Measurements from ENCODE around the gene PCGF3.
A peak's percentile ranks its signal among the peaks of the same experiment; 100 is the strongest.
"Not testable (repeated sequence)": the region's sequence is repeated elsewhere in the genome, so short reads cannot be mapped to it uniquely, and the experiment has no call there.

PCGF3 gene

DNA sequence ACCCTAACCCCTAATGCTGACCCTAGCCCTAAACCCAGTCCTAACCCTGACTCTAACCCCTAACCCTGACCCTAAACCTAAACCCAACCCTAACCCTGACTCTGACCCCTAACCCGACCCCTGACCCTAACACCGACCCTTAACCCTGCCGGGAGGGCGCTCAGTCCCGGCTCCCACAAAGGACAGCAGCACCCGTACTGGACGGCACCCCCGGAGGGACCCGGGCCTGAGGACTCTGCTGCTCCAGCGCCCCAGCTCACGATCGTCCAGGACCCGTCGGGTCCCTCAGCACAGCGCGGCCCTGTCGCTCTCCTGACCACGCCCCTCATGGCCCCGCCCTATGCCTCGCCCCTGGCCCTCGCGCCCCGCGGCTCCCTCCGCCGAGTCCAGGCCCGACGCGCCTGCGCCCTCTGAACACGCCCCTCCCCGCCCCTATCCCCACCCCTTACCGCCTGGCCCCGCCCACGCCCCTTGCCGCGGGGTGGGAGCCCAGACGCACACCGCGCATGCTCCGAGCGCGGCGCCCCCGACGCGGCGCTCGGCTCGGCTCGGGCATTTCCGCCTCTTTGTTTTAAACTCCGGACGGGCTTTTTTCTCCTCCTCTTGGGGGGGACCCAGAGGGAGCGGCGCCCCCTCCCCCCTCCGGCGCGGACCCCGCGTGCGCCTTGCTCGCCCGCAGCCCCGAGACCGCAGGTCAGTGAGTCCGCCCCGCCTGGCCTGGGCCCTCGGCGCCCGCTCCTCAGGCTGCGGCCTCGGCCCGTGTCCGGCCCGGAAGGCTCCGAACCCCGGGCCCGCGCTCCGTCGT lies at the start of gene PCGF3:
TSS of gene PCGF3 (plus strand) at position 555 of the 805 bp plus-strand sequence. CDS start 27,849 bp downstream, outside the sequence.
- peak; percentile 66 to 74 for DNase-seq

DNA sequence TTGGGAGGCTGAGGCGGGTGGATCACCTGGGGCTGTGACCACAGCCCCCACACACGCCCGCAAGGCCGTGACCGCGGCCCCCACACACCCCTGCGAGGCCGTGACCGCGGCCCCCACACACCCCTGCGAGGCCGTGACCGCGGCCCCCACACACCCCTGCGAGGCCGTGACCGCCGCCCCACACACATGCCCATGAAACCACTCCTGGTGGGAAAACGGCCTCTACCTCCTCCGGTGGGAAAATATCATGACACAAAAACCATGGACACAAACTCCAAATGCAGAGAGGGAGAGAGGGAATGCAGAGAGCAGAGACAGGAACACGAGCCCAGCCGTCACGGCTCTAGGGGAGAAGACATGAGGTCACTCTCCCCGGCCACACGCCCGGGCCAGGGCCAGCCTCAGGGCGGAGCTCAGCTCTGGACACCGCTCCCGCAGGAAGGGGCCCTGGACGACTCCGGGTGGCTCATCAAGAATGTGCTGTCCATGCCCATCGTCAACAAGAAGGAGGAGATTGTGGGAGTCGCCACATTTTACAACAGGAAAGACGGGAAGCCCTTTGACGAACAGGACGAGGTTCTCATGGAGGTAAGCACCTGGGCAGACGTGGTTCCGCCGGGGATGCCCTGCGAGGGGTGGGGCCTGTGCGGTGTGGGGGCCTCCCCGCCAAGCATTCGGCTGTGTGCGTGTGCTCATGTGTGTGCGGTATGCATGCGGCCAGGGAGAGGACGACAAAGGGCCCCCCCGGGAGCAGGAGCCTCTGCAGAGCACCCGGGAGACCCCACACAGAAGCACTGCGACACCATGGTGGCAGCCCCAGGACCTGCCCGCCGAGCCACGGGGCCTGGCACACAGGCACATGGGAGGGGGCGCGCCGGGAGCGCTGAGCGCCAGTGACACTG lies 48.9 kb upstream of the PCGF3 start:
- no peak for DNase-seq

GRCh38 chr4:657338-657833 lies 48.2 kb upstream of the PCGF3 start:
- DNase-seq: no peak

DNA sequence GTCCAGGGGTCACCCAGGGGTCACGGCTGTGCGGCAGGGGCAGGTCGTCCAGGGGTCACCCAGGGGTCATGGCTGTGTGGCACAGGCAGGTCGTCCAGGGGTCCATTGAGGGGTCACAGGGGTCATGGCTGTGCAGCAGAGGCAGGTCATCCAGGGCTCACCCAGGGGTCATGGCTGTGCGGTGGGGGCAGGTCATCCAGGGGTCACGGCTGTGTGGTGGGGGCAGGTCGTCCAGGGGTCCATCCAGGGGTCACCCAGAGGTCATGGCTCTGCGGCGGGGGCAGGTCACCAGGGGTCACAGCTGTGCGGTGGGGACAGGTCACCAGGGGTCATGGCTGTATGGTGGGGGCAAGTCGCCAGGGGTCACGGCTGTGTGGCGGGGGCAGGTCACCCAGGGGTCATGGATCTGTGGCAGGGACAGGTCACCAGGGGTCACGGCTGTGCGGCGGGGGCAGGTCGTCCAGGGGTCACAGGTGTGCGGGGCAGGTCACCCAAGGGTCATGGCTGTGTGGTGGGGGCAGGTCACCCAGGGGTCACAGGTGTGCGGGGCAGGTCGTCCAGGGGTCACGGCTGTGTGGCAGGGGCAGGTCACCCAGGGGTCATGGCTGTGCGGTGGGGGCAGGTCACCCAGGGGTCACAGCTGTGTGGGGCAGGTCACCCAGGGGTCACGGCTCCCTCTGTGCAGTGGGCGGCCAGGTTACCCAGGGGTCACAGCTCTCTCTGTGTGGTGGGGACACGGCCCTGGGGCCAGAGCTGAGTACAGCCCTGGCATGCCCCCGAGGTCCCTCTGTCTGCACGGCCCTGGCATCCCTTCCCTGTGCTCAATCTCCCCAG lies 47.6 kb upstream of the PCGF3 start:
- DNase-seq: no peak

DNA sequence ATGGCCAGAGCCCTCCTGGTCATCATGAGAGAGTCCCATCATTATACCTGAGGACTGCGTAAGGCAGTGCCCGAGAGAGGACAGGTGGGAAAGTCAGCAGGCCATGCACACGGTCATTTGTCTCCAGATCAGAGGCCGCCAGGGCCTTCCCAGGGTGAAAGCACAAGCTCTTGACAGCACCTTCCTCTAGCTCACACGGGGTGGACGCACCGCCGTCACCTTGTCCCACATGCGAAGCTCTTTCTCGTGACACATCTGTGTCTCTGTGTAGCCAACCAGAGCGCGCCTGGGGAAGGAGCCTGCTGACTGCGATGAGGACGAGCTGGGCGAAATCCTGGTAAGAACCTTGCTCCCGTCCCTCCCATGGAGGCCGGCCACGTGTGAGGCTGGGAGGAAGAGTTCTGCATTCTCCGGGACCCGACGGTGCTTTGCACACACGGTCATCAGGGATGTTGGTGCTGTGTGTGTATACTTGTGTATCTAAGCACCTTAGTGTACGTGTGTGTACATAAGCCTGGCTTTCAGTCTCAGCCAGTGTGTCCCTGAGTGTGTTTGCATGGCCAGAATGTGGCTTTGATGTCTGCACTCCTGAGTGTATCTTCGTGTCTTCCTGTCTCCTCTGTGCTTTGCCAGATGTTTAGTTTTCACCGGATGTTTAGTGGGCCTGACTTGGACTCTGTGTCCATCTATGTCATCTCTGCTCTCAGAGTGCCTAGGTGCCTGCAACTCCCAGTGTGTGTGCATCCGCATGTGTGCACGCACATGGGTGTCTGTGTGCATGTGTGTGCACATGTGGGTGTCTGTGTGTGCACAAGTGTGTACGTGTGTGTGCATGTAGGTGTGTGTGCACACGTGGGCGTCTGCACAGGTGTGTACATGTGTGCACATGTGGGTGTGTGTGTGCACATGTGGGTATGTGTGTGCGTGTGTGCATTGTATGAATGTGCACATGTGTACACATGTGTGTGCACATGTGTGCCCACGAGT lies 46.7 kb upstream of the PCGF3 start:
- no peak for DNase-seq

DNA sequence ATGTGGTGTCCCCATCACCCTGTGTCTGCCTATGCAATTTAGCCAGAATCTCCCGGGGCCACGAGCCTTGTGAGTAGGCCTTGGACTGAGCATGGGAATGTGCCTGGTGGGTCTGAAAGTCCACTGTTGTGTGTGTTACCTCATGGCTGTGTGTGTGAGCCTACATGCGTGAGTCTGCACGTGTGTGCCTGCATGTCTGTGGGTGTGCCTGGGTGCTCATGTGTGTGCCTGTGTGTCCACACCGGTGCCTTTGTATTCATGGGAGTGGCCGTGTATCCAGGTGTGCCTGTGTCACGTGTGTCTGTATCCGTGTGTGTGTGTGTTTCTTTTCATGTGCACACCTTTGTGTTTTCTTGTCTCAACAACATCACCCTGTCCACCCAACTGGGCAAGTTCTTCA lies 45.8 kb upstream of the PCGF3 start:
- no peak for DNase-seq

GRCh38 chr4:660401-660800 lies 45.2 kb upstream of the PCGF3 start:
- DNase-seq: no peak

DNA sequence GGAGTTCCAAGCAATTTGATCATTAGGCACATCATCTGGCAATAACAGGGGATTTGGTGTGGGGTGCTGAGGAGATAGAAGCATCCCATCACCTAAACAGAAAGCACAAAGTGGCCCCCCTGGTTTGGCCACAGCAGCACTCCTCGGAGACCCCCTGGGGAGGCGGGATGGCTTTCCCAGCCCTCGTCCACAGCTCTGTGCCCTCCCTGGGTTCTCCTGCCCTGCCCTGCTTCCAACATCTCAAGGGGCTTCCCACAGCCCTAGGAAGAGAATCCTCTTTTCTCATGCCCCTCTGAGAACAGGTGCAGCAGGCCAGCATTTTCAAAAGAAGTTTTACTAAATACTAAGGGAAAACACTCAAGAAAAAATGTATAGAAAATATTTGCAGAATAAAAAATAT lies 44.4 kb upstream of the PCGF3 start:
- DNase-seq: no peak

DNA sequence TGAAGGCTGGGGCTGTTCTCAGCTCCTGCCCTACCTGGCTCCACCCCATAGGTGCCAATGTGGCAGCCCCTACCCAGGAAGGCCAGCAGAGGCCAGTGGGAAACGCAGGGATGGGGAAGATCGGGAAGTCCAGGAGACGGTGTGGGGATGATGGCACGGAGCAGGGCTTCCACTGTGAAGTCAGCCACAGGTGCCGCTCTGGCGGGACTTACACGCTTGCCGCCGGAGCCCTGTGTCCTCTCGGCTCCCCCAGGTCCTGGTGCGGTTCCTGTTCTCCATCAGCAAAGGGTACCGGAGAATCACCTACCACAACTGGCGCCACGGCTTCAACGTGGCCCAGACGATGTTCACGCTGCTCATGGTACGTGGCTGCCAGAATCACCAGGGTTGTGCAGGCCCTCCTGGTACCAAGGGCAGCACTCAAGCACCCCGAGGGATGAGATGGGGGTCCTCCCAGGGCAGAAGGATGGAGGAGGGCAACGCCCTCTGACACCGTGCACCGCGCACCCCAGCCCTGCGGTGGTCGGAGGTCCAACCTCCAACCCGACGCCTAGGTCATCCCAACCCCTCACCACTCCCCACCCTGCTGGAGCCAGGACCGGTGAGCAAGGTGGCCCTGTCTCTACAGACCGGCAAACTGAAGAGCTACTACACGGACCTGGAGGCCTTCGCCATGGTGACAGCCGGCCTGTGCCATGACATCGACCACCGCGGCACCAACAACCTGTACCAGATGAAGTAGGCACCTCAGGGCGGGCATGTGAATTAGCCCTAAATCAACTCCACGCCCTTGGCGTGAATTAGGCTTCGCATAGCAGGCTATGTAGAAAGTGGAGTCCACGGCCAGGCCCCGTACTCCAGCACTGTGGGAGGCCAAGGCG lies 43.5 kb upstream of the PCGF3 start:
- no peak for DNase-seq

GRCh38 chr4:663046-663437 lies 42.6 kb upstream of the PCGF3 start:
- DNase-seq: no peak

- DNase-seq: peak; percentile 20 to 32
Measured at GRCh38 chr4:663438-664428, 41.9 kb upstream of the PCGF3 start.

- DNase-seq: no peak
Measured at GRCh38 chr4:664713-665231, 40.9 kb upstream of the PCGF3 start.

DNA sequence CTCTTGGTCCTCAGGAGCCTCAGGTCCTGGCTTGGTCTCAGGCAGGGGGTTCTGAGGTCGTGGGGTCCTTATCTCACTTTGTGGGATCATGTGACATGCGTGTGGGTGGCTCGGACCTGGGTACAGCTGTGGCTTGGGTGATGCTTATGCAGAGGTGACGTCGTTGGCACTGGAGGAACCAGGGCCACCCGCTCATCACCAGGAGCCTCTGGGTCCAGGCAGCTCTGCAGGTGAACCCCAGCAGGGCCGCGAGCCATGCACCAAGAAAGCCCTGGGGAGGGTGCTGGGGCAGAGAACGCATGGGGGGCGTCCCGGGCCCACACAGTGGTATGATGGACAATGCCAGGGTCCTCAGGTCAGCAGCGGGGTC lies 40.3 kb upstream of the PCGF3 start:
- no peak for DNase-seq

- DNase-seq: no peak
Measured at GRCh38 chr4:665751-666435, 39.7 kb upstream of the PCGF3 start.

DNA sequence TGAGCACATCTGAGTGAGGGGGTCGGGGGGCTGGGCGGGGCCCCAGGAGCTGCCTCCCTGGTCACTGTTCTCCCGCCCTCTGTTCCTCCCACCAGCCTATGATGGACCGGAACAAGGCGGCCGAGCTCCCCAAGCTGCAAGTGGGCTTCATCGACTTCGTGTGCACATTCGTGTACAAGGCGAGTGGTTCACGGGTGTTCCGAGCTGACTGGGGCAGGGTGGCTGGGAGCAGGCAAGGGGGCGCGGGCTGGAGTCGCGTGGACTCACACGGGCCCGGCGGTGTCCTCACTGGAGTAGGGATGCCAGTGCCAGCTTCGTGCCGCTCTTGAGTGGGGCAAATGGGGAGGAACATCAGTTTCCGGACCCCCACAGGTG lies 39.2 kb upstream of the PCGF3 start:
- DNase-seq: no peak

- no peak for DNase-seq
Measured at GRCh38 chr4:666822-667544, 38.6 kb upstream of the PCGF3 start.

DNA sequence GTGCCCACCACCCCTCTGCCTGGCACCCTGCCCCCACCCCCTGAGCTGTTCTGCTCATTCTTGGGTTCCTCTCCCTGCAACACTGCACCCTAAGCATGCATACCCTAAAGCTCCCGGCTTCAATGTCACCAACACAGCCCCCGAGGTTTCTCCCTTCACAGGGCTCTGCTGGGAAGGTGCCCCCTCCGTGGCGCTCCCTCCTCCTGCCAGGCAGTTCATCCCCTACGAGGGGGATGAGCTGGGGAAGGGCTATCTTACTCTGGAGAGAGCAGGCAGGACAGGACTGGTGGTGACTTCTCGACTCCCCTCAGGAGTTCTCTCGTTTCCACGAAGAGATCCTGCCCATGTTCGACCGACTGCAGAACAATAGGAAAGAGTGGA lies 38.1 kb upstream of the PCGF3 start:
- no peak for DNase-seq

GRCh38 chr4:668219-668618 lies 37.4 kb upstream of the PCGF3 start:
- not testable (repeated sequence) for DNase-seq

Data from AML-193 (cell line).